ENCODE measurements around the gene SOD2. TPM values are rescaled to one million over a fixed set of nuclear protein-coding genes. Genes with fewer than 3 reads are reported as not detected.

The SOD2 gene
- polyA plus RNA-seq, 1 of the 3 experiments (the other 2 are of a cell fraction), result 26.8 TPM

DNA sequence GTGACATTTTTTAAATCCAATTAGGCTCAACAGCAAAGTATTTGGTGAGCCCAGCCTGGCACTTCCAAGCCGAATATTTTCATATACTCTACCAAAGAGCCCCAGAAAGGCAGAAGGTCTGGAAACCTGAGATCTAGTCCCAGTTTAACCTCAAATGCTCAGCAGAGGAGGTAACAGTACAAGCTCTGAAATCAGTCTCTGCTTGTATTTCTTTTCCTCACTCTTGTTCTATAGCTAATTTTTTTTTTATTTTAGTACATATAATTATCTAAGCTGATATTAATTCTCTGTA, 9.1 kb downstream of the SOD2 start:
- POLR2A ChIA-PET, result no interaction called here
- no peaks in the 10 kb centered on the region for H3K4me1 ChIP-seq (ENCODE audit: control insufficient read depth in 1 of 2, insufficient read depth in 2 of 2, low read depth in 1 of 2, low read length in 1 of 2)
- WGBS (ENCODE audit: low lambda C conversion rate), result 90% methylated on average over 1 of the region's 1 CpG
- H3K9me3 ChIP-seq, result no peaks in the 10 kb centered on the region
- no peak overlapping the region for H2AFZ ChIP-seq (ENCODE audit: low read depth)
- TF ChIP-seq GABPA (IDR thresholded peaks at IDR 0.05; ENCODE audit: low read depth) (no peak), EZH2phosphoT487 (IDR thresholded peaks at IDR 0.05; ENCODE audit: borderline replicate concordance, low read depth) (no peak), JUND (IDR thresholded peaks at IDR 0.05) (no peak), RAD21 (IDR thresholded peaks at IDR 0.05; ENCODE audit: low read length) (no peak), EP300 (IDR thresholded peaks at IDR 0.05; ENCODE audit: borderline replicate concordance in 1 of 2, low read depth in 1 of 2, low read length in 1 of 2) (no peak), NFIC (IDR thresholded peaks at IDR 0.05; ENCODE audit: borderline replicate concordance) (no peak), MXI1 (IDR thresholded peaks at IDR 0.05; ENCODE audit: low read depth, low read length) (no peak), GATA2 (CRISPR knock-in tag; IDR thresholded peaks at IDR 0.05) (no peak), YY1 (IDR thresholded peaks at IDR 0.05; ENCODE audit: low read depth) (no peak), RFX5 (IDR thresholded peaks at IDR 0.05; ENCODE audit: low read length) (no peak), MEF2A (IDR thresholded peaks at IDR 0.05; ENCODE audit: borderline replicate concordance, low read depth) (no peak), RCOR1 (IDR thresholded peaks at IDR 0.05; ENCODE audit: low read length) (no peak), TCF12 (IDR thresholded peaks at IDR 0.05) (no peak), FOSL2 (IDR thresholded peaks at IDR 0.05; ENCODE audit: borderline replicate concordance, low read depth) (no peak), RXRA (IDR thresholded peaks at IDR 0.05; ENCODE audit: borderline replicate concordance, low read depth) (no peak)
- TF ChIP-seq, protein P1, sequence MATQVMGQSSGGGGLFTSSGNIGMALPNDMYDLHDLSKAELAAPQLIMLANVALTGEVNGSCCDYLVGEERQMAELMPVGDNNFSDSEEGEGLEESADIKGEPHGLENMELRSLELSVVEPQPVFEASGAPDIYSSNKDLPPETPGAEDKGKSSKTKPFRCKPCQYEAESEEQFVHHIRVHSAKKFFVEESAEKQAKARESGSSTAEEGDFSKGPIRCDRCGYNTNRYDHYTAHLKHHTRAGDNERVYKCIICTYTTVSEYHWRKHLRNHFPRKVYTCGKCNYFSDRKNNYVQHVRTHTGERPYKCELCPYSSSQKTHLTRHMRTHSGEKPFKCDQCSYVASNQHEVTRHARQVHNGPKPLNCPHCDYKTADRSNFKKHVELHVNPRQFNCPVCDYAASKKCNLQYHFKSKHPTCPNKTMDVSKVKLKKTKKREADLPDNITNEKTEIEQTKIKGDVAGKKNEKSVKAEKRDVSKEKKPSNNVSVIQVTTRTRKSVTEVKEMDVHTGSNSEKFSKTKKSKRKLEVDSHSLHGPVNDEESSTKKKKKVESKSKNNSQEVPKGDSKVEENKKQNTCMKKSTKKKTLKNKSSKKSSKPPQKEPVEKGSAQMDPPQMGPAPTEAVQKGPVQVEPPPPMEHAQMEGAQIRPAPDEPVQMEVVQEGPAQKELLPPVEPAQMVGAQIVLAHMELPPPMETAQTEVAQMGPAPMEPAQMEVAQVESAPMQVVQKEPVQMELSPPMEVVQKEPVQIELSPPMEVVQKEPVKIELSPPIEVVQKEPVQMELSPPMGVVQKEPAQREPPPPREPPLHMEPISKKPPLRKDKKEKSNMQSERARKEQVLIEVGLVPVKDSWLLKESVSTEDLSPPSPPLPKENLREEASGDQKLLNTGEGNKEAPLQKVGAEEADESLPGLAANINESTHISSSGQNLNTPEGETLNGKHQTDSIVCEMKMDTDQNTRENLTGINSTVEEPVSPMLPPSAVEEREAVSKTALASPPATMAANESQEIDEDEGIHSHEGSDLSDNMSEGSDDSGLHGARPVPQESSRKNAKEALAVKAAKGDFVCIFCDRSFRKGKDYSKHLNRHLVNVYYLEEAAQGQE (IDR thresholded peaks at IDR 0.05; ENCODE audit: low read depth, low read length), result no peak
- TF ChIP-seq, protein P2, sequence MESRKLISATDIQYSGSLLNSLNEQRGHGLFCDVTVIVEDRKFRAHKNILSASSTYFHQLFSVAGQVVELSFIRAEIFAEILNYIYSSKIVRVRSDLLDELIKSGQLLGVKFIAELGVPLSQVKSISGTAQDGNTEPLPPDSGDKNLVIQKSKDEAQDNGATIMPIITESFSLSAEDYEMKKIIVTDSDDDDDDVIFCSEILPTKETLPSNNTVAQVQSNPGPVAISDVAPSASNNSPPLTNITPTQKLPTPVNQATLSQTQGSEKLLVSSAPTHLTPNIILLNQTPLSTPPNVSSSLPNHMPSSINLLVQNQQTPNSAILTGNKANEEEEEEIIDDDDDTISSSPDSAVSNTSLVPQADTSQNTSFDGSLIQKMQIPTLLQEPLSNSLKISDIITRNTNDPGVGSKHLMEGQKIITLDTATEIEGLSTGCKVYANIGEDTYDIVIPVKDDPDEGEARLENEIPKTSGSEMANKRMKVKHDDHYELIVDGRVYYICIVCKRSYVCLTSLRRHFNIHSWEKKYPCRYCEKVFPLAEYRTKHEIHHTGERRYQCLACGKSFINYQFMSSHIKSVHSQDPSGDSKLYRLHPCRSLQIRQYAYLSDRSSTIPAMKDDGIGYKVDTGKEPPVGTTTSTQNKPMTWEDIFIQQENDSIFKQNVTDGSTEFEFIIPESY (IDR thresholded peaks at IDR 0.05; ENCODE audit: borderline replicate concordance, low read depth), result no peak
- TF ChIP-seq, protein P3, sequence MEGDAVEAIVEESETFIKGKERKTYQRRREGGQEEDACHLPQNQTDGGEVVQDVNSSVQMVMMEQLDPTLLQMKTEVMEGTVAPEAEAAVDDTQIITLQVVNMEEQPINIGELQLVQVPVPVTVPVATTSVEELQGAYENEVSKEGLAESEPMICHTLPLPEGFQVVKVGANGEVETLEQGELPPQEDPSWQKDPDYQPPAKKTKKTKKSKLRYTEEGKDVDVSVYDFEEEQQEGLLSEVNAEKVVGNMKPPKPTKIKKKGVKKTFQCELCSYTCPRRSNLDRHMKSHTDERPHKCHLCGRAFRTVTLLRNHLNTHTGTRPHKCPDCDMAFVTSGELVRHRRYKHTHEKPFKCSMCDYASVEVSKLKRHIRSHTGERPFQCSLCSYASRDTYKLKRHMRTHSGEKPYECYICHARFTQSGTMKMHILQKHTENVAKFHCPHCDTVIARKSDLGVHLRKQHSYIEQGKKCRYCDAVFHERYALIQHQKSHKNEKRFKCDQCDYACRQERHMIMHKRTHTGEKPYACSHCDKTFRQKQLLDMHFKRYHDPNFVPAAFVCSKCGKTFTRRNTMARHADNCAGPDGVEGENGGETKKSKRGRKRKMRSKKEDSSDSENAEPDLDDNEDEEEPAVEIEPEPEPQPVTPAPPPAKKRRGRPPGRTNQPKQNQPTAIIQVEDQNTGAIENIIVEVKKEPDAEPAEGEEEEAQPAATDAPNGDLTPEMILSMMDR (IDR thresholded peaks at IDR 0.05), result no peak
- TF ChIP-seq, protein P4, sequence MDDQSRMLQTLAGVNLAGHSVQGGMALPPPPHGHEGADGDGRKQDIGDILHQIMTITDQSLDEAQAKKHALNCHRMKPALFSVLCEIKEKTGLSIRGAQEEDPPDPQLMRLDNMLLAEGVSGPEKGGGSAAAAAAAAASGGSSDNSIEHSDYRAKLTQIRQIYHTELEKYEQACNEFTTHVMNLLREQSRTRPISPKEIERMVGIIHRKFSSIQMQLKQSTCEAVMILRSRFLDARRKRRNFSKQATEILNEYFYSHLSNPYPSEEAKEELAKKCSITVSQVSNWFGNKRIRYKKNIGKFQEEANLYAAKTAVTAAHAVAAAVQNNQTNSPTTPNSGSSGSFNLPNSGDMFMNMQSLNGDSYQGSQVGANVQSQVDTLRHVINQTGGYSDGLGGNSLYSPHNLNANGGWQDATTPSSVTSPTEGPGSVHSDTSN (IDR thresholded peaks at IDR 0.05), result no peak
- TF ChIP-seq, protein P5, sequence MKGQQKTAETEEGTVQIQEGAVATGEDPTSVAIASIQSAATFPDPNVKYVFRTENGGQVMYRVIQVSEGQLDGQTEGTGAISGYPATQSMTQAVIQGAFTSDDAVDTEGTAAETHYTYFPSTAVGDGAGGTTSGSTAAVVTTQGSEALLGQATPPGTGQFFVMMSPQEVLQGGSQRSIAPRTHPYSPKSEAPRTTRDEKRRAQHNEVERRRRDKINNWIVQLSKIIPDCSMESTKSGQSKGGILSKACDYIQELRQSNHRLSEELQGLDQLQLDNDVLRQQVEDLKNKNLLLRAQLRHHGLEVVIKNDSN (IDR thresholded peaks at IDR 0.05; ENCODE audit: borderline replicate concordance, low read depth), result no peak
- no peak overlapping the region for H3K27ac ChIP-seq (ENCODE audit: low read depth in 2 of 2, low read length in 1 of 2)
- no peaks in the 10 kb centered on the region for H3K27me3 ChIP-seq (ENCODE audit: insufficient read depth)
- peaks cover 9% of the 10 kb centered on the region for H3F3A ChIP-seq (replicated peaks; ENCODE audit: insufficient read depth)
- H4K20me1 ChIP-seq (ENCODE audit: insufficient read depth), result no peaks in the 10 kb centered on the region
- H3K4me2 ChIP-seq, result no peak overlapping the region
- H3K4me3 ChIP-seq (ENCODE audit: low read depth in 2 of 2, low read length in 1 of 2), result no peak overlapping the region
- CTCF ChIA-PET, result interaction anchor here (3.7 kb wide), 1 partner anchor 8 kb away, joined by 24 read pairs; the partner anchor contains the start of gene SOD2
- DNase-seq, result no peak
- H3K9me2 ChIP-seq, result no peaks in the 10 kb centered on the region
- H3K9ac ChIP-seq, result no peak overlapping the region
- peaks cover 14% of the 10 kb centered on the region for H3K79me2 ChIP-seq (ENCODE audit: insufficient read depth)
- peaks cover 34% of the 10 kb centered on the region in 2 experiments for H3K36me3 ChIP-seq (replicated peaks in 1 of 2; ENCODE audit: control insufficient read depth in 1 of 2, insufficient read depth in 2 of 2, low read length in 1 of 2)
